ENCODE measurements around the gene LDLRAP1. TPM values are rescaled to one million over a fixed set of nuclear protein-coding genes. Genes with fewer than 3 reads are reported as not detected.

Gene LDLRAP1
- total and polyA plus RNA-seq, 2 experiments from 2014 or later = 9.6 to 22.7 TPM

DNA sequence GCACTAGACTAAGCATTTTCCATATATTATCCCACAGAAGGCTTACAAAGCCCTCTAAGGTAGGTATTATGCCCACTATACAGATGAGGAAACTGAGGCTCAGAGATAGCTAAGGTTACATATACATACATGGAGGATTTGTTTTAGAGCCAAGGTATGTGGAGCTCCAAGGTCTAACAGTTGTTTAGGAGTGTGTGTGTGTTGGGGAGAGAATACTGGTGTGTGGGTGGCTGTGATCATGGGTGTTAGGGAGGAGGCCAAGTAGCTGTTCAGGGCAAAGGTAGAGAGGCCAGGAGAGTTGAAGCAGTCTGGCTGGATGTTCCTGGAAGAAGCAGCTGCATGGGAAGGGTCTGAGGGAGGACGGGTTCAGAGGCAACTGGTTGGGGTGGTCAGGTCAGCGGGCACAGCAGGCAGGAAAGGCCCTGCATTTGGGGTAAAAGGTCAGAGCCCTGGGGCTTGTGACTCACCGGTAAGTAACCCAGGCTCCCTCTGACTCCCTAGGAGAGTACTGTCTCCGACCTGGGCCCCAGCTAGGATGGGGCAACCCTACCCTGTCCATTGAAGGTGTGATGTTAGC is 5.1 kb upstream of the LDLRAP1 start:
- Mint-ChIP-seq H3K9me3 (no peaks in the 10 kb centered on the region), H3K4me3 (no peak overlapping the region), H3K4me1 (peaks cover 11% of the 10 kb centered on the region), H3K27ac (no peak overlapping the region), H3K27me3 (ENCODE audit: insufficient read depth, low read depth, poor library complexity) (peaks cover 6% of the 10 kb centered on the region), H3K36me3 (ENCODE audit: low read depth) (no peaks in the 10 kb centered on the region)
- H3K4me2 ChIP-seq = no peak overlapping the region
- peaks cover 7% of the 10 kb centered on the region; the same call in 1 of the 2 replicates for H3K4me1 ChIP-seq (ENCODE audit: insufficient read depth)
- no peaks in the 10 kb centered on the region for H3F3A ChIP-seq (replicated peaks; ENCODE audit: low read depth)
- no peak for ATAC-seq
- H3K27ac ChIP-seq (ENCODE audit: low read depth) = no peak overlapping the region
- no peak for DNase-seq (ENCODE audit: low spot score)
- H3K4me3 ChIP-seq = no peak overlapping the region
- no peaks in the 10 kb centered on the region for H3K9me2 ChIP-seq (ENCODE audit: insufficient read depth)
- H3K36me3 ChIP-seq (ENCODE audit: insufficient read depth) = no peaks in the 10 kb centered on the region
- TF ChIP-seq STAT1 (IDR thresholded peaks at IDR 0.05; ENCODE audit: unreplicated experiment) = no peak
- TF ChIP-seq, protein P1, sequence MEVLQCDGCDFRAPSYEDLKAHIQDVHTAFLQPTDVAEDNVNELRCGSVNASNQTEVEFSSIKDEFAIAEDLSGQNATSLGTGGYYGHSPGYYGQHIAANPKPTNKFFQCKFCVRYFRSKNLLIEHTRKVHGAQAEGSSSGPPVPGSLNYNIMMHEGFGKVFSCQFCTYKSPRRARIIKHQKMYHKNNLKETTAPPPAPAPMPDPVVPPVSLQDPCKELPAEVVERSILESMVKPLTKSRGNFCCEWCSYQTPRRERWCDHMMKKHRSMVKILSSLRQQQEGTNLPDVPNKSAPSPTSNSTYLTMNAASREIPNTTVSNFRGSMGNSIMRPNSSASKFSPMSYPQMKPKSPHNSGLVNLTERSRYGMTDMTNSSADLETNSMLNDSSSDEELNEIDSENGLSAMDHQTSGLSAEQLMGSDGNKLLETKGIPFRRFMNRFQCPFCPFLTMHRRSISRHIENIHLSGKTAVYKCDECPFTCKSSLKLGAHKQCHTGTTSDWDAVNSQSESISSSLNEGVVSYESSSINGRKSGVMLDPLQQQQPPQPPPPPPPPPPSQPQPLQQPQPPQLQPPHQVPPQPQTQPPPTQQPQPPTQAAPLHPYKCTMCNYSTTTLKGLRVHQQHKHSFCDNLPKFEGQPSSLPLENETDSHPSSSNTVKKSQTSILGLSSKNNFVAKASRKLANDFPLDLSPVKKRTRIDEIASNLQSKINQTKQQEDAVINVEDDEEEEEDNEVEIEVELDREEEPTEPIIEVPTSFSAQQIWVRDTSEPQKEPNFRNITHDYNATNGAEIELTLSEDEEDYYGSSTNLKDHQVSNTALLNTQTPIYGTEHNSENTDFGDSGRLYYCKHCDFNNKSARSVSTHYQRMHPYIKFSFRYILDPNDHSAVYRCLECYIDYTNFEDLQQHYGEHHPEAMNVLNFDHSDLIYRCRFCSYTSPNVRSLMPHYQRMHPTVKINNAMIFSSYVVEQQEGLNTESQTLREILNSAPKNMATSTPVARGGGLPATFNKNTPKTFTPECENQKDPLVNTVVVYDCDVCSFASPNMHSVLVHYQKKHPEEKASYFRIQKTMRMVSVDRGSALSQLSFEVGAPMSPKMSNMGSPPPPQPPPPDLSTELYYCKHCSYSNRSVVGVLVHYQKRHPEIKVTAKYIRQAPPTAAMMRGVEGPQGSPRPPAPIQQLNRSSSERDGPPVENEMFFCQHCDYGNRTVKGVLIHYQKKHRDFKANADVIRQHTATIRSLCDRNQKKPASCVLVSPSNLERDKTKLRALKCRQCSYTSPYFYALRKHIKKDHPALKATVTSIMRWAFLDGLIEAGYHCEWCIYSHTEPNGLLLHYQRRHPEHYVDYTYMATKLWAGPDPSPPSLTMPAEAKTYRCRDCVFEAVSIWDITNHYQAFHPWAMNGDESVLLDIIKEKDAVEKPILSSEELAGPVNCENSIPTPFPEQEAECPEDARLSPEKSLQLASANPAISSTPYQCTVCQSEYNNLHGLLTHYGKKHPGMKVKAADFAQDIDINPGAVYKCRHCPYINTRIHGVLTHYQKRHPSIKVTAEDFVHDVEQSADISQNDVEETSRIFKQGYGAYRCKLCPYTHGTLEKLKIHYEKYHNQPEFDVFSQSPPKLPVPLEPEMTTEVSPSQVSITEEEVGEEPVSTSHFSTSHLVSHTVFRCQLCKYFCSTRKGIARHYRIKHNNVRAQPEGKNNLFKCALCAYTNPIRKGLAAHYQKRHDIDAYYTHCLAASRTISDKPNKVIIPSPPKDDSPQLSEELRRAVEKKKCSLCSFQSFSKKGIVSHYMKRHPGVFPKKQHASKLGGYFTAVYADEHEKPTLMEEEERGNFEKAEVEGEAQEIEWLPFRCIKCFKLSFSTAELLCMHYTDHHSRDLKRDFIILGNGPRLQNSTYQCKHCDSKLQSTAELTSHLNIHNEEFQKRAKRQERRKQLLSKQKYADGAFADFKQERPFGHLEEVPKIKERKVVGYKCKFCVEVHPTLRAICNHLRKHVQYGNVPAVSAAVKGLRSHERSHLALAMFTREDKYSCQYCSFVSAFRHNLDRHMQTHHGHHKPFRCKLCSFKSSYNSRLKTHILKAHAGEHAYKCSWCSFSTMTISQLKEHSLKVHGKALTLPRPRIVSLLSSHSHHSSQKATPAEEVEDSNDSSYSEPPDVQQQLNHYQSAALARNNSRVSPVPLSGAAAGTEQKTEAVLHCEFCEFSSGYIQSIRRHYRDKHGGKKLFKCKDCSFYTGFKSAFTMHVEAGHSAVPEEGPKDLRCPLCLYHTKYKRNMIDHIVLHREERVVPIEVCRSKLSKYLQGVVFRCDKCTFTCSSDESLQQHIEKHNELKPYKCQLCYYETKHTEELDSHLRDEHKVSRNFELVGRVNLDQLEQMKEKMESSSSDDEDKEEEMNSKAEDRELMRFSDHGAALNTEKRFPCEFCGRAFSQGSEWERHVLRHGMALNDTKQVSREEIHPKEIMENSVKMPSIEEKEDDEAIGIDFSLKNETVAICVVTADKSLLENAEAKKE (CRISPR knock-in tag; IDR thresholded peaks at IDR 0.05) = no peak
- TF ChIP-seq ZNF114 (CRISPR knock-in tag; IDR thresholded peaks at IDR 0.05) = no peak
- H2AFZ ChIP-seq = no peak overlapping the region
- H3K27me3 ChIP-seq (ENCODE audit: insufficient read depth) = no peaks in the 10 kb centered on the region
- no peaks in the 10 kb centered on the region for H3K79me2 ChIP-seq (replicated peaks; ENCODE audit: insufficient read depth)
- H4K20me1 ChIP-seq (replicated peaks; ENCODE audit: insufficient read depth) = no peaks in the 10 kb centered on the region

DNA sequence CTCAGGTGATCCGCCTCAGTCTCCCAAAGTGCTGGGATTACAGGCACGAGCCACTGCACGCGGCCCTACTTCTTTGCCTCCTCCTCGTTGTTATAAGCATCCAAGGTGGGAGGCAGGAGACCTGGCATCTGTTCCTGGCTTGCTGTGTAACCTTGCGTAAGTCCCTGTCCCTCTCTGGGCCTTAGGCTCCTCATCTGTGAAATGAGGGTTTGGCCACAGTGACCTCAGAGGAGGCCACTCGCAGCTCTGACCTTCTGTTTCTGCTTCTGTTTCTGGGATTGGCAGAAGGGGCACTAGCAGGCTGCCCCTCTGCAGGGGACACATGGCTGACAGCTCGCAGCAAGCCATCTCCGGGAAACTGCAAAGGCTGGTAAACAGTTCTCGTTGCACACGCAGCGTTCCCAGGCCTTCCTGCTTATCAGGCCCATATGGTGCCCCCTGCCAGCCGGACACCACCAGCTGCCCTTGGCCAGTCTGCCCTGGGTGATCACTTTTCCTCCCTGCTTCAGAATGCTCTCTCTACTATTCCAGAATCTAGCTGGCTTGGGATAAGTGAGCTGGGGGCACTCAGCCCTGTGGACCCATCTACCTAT is 2.6 kb upstream of the LDLRAP1 start:
- peaks cover 18% of the 10 kb centered on the region for H3K4me1 Mint-ChIP-seq
- Histone ChIP-seq H3K36me3 (ENCODE audit: insufficient read depth) (no peaks in the 10 kb centered on the region), H3K9me2 (ENCODE audit: insufficient read depth) (no peaks in the 10 kb centered on the region), H3K4me2 (no peak overlapping the region), H2AFZ (no peak overlapping the region), H3K79me2 (replicated peaks; ENCODE audit: insufficient read depth) (no peaks in the 10 kb centered on the region), H3K4me1 (ENCODE audit: insufficient read depth) (peaks cover 16% of the 10 kb centered on the region; the same call in 1 of the 2 replicates), H3K4me3 (no peak overlapping the region), H4K20me1 (replicated peaks; ENCODE audit: insufficient read depth) (peaks cover 12% of the 10 kb centered on the region; the same call in 1 of the 2 replicates), H3F3A (replicated peaks; ENCODE audit: low read depth) (0 out of 2 replicates have a peak, but pooled peaks cover 5% of the 10 kb centered on the region), H3K27ac (ENCODE audit: low read depth) (no peak overlapping the region), H3K27me3 (ENCODE audit: insufficient read depth) (0 out of 2 replicates have a peak, but pooled peaks cover 7% of the 10 kb centered on the region)
- no peak overlapping the region for H3K4me3 Mint-ChIP-seq
- DNase-seq (ENCODE audit: low spot score) (no peak), ATAC-seq (no peak)
- no peaks in the 10 kb centered on the region for H3K9me3 Mint-ChIP-seq
- H3K27ac Mint-ChIP-seq = no peak overlapping the region
- H3K36me3 Mint-ChIP-seq (ENCODE audit: low read depth) = no peaks in the 10 kb centered on the region
- peaks cover 11% of the 10 kb centered on the region for H3K27me3 Mint-ChIP-seq (ENCODE audit: insufficient read depth, low read depth, poor library complexity)
- no peak for TF ChIP-seq JUNB (IDR thresholded peaks at IDR 0.05; ENCODE audit: unreplicated experiment)
- no peak for TF ChIP-seq ZNF114 (CRISPR knock-in tag; IDR thresholded peaks at IDR 0.05)
- no peak for TF ChIP-seq ZNF331 (CRISPR knock-in tag; IDR thresholded peaks at IDR 0.05; ENCODE audit: low read depth)
- TF ChIP-seq EZH2 (IDR thresholded peaks at IDR 0.05; ENCODE audit: low read depth, unreplicated experiment) = no peak
- no peak for TF ChIP-seq POLR2AphosphoS5 (IDR thresholded peaks at IDR 0.05; ENCODE audit: low read depth)
- TF ChIP-seq NANOG (IDR thresholded peaks at IDR 0.05; ENCODE audit: borderline replicate concordance) = no peak
- TF ChIP-seq, protein P2, sequence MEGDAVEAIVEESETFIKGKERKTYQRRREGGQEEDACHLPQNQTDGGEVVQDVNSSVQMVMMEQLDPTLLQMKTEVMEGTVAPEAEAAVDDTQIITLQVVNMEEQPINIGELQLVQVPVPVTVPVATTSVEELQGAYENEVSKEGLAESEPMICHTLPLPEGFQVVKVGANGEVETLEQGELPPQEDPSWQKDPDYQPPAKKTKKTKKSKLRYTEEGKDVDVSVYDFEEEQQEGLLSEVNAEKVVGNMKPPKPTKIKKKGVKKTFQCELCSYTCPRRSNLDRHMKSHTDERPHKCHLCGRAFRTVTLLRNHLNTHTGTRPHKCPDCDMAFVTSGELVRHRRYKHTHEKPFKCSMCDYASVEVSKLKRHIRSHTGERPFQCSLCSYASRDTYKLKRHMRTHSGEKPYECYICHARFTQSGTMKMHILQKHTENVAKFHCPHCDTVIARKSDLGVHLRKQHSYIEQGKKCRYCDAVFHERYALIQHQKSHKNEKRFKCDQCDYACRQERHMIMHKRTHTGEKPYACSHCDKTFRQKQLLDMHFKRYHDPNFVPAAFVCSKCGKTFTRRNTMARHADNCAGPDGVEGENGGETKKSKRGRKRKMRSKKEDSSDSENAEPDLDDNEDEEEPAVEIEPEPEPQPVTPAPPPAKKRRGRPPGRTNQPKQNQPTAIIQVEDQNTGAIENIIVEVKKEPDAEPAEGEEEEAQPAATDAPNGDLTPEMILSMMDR (conservative IDR thresholded peaks at IDR 0.05; ENCODE audit: low read depth in 2 of 2) = no peak
- no peak for TF ChIP-seq EZH2phosphoT487 (IDR thresholded peaks at IDR 0.05; ENCODE audit: unreplicated experiment)

Measured in GM23338 (cell line).